Heart right ventricle (tissue), 16 donors: ENCODE data around the gene CDK10. TPM values are rescaled to one million over a fixed set of nuclear protein-coding genes. Genes with fewer than 3 reads are reported as not detected.
A peak's percentile ranks its signal among the peaks of the same experiment; 100 is the strongest.

Experiments used
- ATAC-seq, 8 donors: fragments of 200-7000 bp; cut with Tn5 transposase; one replicate each; pipeline ENCODE4 v1.9.1; 2020; ENCODE audit warnings: mild to moderate bottlenecking in 8 of 8, moderate library complexity in 8 of 8, moderate number of reproducible peaks in 1 of 8
- DNase-seq, 2 donors: peaks; one replicate each; pipeline ENCODE4 v3.0.0-alpha.2; 2020
- H3K27ac ChIP-seq, 10 donors: fragments of 200-600 bp; sonication (generic) in 2 of 10; one replicate each; pipeline versions ENCODE4 v1.5.0 to v1.8.0; 2020 to 2022; ENCODE audit warnings: mild to moderate bottlenecking in 3 of 10
- H3K27me3 ChIP-seq, 7 donors: fragments of 200-600 bp; one replicate each; pipeline ENCODE4 v1.8.0; 2021 to 2022; ENCODE audit warnings: mild to moderate bottlenecking in 2 of 7
- H3K36me3 ChIP-seq, 9 donors: fragments of 200-600 bp; sonication (generic) in 1 of 9; one replicate each; pipeline versions ENCODE4 v1.5.0 to v1.8.0; 2020 to 2022; ENCODE audit warnings: mild to moderate bottlenecking in 2 of 9
- H3K4me1 ChIP-seq, 9 donors: fragments of 200-600 bp; sonication (generic) in 1 of 9; one replicate each; pipeline versions ENCODE4 v1.5.0 to v1.8.0; 2020 to 2022; ENCODE audit warnings: mild to moderate bottlenecking in 4 of 9
- H3K4me3 ChIP-seq, 10 donors: fragments of 200-600 bp; sonication (generic) in 2 of 10; one replicate each; pipeline versions ENCODE4 v1.5.0 to v1.8.0; 2020 to 2022; ENCODE audit warnings: mild to moderate bottlenecking in 7 of 10, moderate library complexity in 2 of 10
- H3K9me3 ChIP-seq, 11 donors: fragments of 200-600 bp in 10 of 11; sonication (generic) in 2 of 11; one replicate each; pipeline versions ENCODE4 v1.5.0 to v1.8.0; 2013 to 2022; ENCODE audit warnings: mild to moderate bottlenecking in 2 of 11, control low read depth in 1 of 11, moderate library complexity in 1 of 11
- WGBS, 2 donors: extraction: QIAGEN DNeasy Blood & Tissue Kit; methylation state at CpG; one replicate each; pipeline ENCODE4 v1.1.7; 2013; ENCODE audit warnings: inconsistent platforms in 1 of 2; 5-methylcytosine and 5-hydroxymethylcytosine counted together
- intact Hi-C, 10 donors: fragments of 100-400 bp; cut with DNase I; formaldehyde crosslinking; loops; one replicate each; pipeline versions ENCODE4 v1.11.1 to v1.14.2; 2022
- polyA plus RNA-seq, 2 donors: library from polyadenylated mRNA; stranded (reverse); fragments of 200-250 nt; gene quantifications; one replicate each; pipeline ENCODE4 v1.2.3, GENCODE V29; 2013
- total RNA-seq, 10 donors: library from RNA; stranded (reverse); fragmentation: NEBNext Ultra II Directional in 3 of 10; extraction: Animal tissue kit (Norgen Biotek cat#: 25700) in 3 of 10; gene quantifications; one replicate each; pipeline versions ENCODE4 v1.2.1 to v1.2.4, GENCODE V29; 2021 to 2023
- TF ChIP-seq, protein P1 (sequence below), 9 donors: fragments of 200-600 bp; sonication (generic) in 2 of 9; IDR thresholded peaks; one replicate each; pipeline versions ENCODE4 v1.5.0 to v1.8.0; 2021 to 2022; ENCODE audit warnings: antibody characterized with exemption in 9 of 9, mild to moderate bottlenecking in 5 of 9, moderate library complexity in 1 of 9
- donor health status: Arrhythmogenic right ventricular cardiomyopathy.
- donor health status: ischemic (EF 13 %, LVEDD 7.1; RV severe dilation, severe dysfunction).
- donor health status: healthy with polysubstance abuse.
- donor health status: DM: no; HTN: yes; CAD: no.
- donor health status: DM: no; HTN: no; CAD: no.
- donor health status: ischemic (EF 25% LVEDD 6.9; RV normal size, moderate dysfunction).
- donor health status: ischemic (EF 25% LVEDD 5.7; RV mildly dilated, moderate dysfunction).
- donor health status: healthy.
- donor health status: DM: yes; HTN: yes; CAD: no.
- donor health status: Ischemic cardiomyopathy.
- donor health status: ischemic (EF 35%, LVEDD 5.7; RV mildly dilated, moderate dysfunction).
- donor health status: nonischemic (EF 11% LVEDD 7.7; RV severe dilation, severe dysfunction).
- donor health status: DM: yes; HTN: yes; CAD: no.
- donor health status: PGD.
- donor health status: ischemic (EF 29% LVEDD 5.4; RV normal size, mild dysfunction).
- donor health status: nonischemic (EF 23%, LVEDD 6.1; RV moderate dilation, normal function).

CDK10 gene
- total and polyA plus RNA-seq, 12 donors = 14.7 to 63.4 (median 21.7) TPM

DNA sequence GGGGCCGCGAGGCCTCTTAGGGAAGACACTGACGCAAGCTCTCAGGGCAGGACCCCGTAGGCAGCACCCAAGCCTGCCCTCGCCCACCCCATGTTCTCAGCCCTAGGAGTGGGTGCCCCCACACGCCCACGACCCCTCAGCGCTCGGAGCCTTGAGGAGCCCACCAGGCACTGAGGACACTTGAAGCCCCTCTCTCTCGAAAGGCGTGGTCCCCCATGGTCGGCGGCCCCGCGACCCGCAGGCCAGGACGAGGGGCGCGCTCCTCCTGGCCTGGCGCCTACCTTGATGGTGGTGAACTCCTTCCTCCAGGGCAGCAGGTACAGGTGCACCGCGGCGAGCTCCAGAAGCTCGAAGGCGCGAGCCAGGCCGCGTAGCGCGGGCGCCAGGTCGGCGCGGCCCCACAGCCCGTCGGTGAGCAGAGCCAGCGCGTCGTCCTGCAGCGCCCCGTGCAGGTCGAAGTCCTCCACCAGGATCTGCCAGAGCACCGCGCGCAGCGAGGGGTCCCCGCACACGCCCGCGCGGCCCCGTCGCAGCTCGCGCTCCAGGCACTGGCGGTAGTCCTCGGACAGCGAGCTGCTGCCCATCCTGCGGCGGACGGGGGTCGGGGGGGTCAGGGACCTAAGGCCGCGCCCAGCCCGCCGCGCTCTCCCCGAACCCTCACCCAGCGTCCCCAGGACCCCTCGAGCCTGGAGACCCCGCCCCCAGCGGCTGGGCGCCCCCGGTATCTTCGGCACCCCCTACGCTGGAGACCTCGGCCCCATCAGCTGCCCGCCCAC is 14.3 kb downstream of the CDK10 start:
- H3K27ac ChIP-seq = peak overlapping the region in 9 of 10 donors; percentile 62 to 85 (median 76)
- peak overlapping the region; percentile 59 to 78 (median 74) for H3K4me3 ChIP-seq
- ATAC-seq (peak in 7 of 8 donors; percentile 5 to 26 (median 14)), DNase-seq (no peak)
- intact Hi-C loops = loop anchor here in 8 of 10 donors (1.0 to 10.0 kb wide), 9 partner anchors 19 to 171 kb away; partner anchors contain the start of genes VPS9D1 (in 3 of the 8), ZNF276 (in 2 of the 8) and TCF25 (in 1 of the 8)
- H3K27me3 ChIP-seq = no peaks in the 10 kb centered on the region
- no peaks in the 10 kb centered on the region for H3K9me3 ChIP-seq
- peaks cover 0 to 25% (median 0%) of the 10 kb centered on the region in 9 donors for H3K36me3 ChIP-seq
- 2 to 3% methylated on average over 61 to 78 of the region's 78 CpGs for WGBS, 2 donors
- TF ChIP-seq, protein P1, sequence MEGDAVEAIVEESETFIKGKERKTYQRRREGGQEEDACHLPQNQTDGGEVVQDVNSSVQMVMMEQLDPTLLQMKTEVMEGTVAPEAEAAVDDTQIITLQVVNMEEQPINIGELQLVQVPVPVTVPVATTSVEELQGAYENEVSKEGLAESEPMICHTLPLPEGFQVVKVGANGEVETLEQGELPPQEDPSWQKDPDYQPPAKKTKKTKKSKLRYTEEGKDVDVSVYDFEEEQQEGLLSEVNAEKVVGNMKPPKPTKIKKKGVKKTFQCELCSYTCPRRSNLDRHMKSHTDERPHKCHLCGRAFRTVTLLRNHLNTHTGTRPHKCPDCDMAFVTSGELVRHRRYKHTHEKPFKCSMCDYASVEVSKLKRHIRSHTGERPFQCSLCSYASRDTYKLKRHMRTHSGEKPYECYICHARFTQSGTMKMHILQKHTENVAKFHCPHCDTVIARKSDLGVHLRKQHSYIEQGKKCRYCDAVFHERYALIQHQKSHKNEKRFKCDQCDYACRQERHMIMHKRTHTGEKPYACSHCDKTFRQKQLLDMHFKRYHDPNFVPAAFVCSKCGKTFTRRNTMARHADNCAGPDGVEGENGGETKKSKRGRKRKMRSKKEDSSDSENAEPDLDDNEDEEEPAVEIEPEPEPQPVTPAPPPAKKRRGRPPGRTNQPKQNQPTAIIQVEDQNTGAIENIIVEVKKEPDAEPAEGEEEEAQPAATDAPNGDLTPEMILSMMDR (IDR thresholded peaks at IDR 0.05) = peak in 2 of 9 donors; percentile 7 to 29
- peaks cover 10 to 38% (median 26%) of the 10 kb centered on the region in 9 donors for H3K4me1 ChIP-seq

DNA sequence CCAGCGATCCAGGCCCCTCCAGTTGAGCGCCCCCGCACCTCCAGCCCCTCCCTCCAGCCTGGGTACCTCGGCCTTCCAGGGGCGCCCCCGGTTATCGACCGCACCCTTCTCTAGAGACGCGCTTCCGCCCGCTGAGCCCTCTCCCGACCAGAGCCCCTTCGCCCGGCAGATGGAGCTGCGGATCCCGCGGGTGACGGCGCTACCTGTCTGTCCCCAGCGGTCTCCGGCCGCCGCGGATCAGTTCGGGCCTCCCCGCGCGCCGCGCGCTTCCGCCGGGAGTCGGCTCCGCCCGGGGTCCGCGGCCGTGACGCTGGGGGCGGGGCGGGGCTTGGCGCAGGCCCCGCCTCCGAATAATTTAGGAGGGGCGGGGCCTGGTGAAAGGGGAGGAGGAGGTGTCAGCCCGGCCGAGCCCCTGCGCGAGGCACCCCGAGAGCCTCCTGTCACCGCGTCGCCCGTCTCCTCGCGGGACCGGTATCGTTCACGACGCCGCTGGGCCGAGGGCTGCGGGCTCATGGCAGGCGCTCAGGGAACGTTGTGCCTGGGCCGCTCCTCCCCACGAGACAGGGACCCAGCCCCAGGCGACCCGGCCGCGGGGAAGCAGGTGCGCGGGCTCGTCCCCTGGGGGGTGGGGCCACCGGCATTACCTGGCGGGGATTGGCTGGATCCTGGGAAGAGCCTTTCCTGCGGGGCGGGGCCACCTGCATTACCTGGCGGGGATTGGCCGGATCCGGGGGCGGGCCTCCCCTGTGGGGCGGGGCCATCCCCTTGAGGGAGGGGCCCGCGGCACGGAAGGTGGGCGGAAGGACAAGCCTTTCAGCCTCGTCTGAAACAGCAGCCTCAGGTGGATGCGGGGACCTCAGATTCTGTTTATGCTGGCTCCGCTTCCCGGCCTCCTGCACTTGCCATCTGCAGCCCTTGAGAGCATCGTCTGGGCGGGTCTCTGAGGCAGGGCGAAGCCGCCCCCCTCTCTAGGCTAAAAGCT is 15.2 kb downstream of the CDK10 start, which contains the start of gene SPATA2L:
Gene SPATA2L (minus strand): TSS at position 281 of the 982 bp plus-strand sequence. CDS start 473 bp downstream, outside the sequence.
- intact Hi-C loops = loop anchor here in 7 of 10 donors (1.0 to 10.0 kb wide), 9 partner anchors 17 to 171 kb away; partner anchors contain the start of genes VPS9D1 (in 2 of the 7), ZNF276 (in 2 of the 7) and TCF25 (in 1 of the 7)

DNA sequence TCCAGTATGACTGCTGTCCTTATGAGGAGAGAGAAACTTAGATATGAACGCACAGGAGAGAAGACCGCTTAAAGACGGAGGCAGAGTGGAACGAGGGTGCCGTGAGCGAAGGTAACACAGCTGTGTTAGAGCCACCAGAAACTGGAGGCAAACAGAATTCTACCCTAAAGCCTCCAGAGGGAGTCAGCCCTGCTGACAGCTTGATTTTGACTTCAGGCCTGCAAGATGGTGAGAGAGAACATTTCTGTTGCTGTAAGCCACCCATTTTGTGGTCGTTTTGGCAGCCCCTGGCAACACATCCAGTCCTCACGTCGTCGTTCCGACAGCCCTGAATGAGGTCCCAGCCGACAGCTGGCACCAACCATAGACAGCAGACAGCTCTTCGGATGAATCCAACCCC is 17.8 kb downstream of the CDK10 start:
- H3K36me3 ChIP-seq = peaks cover 0 to 8% (median 0%) of the 10 kb centered on the region in 9 donors
- peaks cover 16 to 38% (median 29%) of the 10 kb centered on the region in 9 donors for H3K4me1 ChIP-seq
- DNase-seq = no peak
- H3K27me3 ChIP-seq = no peaks in the 10 kb centered on the region
- TF ChIP-seq, protein P1 (IDR thresholded peaks at IDR 0.05) = no peak
- H3K27ac ChIP-seq = no peak overlapping the region
- no peaks in the 10 kb centered on the region for H3K9me3 ChIP-seq
- whole genome bisulfite sequencing, 2 donors = 73 to 77% methylated on average over 13 of the region's 13 CpGs
- intact Hi-C loops = loop anchor here in 5 of 10 donors (5.0 to 10.0 kb wide), 6 partner anchors 81 to 168 kb away; partner anchors contain the start of gene TCF25 (in 1 of the 5)
- H3K4me3 ChIP-seq = no peak overlapping the region
- ATAC-seq = no peak

More for the DNA sequence above, 15.2 kb downstream of the CDK10 start, which contains the start of gene SPATA2L:
- peaks cover 10 to 39% (median 29%) of the 10 kb centered on the region in 9 donors for H3K4me1 ChIP-seq
- peaks cover 0 to 17% (median 0%) of the 10 kb centered on the region in 9 donors for H3K36me3 ChIP-seq
- TF ChIP-seq, protein P1 (IDR thresholded peaks at IDR 0.05) = peak in 4 of 9 donors; percentile 17 to 49 (median 27)
- DNase-seq (peak; percentile 81 to 88), ATAC-seq (peak; percentile 64 to 77 (median 72))
- H3K9me3 ChIP-seq = no peaks in the 10 kb centered on the region
- no peaks in the 10 kb centered on the region for H3K27me3 ChIP-seq
- 2% methylated on average over 88 to 97 of the region's 97 CpGs for whole genome bisulfite sequencing, 2 donors
- H3K27ac ChIP-seq = peak within 1 kb of the TSS in 9 of 10 donors; percentile 62 to 85 (median 76)
- peak within 1 kb of the TSS; percentile 59 to 78 (median 74) for H3K4me3 ChIP-seq
